ENCODE data around the gene SIVA1.

Gene SIVA1, protein sequence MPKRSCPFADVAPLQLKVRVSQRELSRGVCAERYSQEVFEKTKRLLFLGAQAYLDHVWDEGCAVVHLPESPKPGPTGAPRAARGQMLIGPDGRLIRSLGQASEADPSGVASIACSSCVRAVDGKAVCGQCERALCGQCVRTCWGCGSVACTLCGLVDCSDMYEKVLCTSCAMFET
- 77.4 to 97.0 reads per million in 2 donors for total RNA-seq

DNA sequence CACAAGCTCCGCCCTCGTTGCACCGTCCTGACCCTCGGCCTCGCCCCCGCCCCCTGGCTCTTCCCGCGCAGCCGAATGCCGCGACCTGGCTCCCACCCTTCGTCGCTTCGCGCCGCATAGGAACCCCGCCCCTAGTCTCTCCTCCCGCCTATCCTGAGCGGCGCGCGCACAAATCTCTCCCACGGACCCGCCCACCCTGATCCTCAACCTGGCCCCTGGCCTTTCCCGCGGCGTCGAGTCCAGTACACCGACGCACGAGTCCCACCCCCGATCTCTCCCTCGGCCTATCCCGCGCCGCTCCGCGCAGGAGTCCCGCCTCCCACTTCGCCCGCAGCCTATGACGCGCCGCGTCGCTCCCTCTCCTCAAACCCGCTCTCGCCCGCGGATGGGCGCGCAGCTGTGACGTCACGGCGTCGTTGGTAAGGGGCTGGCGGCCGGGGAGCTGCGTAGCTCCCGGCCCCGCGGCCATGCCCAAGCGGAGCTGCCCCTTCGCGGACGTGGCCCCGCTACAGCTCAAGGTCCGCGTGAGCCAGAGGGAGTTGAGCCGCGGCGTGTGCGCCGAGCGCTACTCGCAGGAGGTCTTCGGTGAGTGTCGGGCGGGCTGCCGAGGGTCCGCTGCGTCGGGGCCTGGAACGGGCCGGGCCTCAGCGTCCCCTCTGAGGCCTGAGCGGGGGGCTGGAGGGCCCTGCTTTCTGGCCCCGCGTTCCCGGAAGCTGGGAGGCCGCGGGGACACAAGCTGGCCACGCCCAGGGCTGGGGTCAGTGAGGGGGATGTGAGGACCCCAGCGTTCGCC lies at the start of gene SIVA1:
Gene SIVA1, plus strand, starts transcription at position 413 of the 793 bp plus-strand sequence. Its CDS starts 55 bp downstream, at position 468.
- DNase-seq, result peak; percentile 98 to 100 (median 99)

DNA sequence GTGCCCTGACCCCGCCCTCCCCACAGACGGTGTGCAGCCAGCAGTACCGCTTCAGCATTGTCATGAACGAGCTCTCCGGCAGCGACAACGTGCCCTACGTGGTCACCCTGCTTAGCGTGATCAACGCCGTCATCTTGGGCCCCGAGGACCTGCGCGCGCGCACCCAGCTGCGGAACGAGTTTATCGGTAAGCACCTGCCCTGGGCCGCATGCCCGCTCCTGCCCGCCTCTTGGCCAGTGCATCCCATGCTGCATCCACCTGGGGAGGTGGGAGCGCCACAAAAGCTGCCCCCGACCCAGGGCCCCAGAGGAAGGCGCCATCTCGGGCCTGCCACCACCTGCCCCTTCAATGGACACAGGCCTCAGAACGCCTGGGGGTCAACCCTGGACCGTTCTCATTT lies 49.7 kb upstream of the SIVA1 start:
- no peak for DNase-seq

DNA sequence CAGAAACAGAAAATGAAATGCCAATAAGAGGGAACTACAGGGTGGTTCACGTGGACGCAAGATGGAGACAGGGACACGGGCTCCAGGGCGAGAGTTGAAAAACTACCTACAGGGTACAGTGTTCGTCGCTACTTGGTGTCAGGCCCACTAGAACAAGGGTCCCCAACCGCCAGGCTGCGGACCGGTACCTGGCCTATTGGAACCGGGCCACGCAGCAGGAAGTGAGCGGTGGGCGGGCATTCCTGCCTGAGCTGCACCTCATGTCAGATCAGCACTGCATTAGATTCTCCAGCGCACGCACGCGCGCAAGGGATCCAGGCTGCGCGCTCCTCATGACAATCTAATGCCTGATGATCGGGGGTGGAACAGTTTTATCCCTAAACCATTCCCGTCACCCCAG lies 48.7 kb upstream of the SIVA1 start:
- DNase-seq, result no peak

DNA sequence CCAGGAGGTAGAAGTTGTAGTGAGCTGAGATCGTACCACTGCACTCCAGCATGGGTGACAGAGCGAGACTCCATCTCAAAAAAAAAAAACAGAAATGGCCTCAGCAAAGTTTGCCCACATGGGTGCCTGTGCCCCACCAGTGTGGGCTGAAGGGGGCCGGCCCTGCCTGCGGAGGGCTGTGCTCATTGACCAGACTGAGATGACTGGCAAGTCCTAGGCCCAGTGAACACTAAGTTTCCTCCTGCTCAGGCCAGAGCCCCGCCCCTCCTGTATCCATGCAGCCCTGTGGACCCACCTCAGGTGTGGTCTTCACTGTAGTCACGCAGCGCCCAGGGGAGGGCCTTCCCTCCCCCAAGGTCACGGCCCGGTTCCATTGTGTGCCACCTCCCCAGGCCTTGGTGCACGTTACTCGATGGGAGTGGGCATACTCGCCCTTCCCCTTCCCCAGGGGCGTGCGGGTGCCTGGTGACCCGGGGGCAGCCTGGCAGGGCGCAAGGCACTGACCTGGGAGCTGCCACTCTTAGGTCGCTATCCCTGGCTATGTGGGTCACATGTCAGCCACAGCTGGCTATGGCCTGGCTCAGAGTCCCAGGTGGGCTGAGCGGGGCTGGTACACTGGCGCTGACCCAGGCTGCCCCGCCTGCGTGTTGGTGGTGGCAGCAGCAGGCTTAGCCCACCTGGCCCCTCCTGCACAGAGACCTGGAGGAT lies 47.5 kb upstream of the SIVA1 start:
- DNase-seq, result no peak

DNA sequence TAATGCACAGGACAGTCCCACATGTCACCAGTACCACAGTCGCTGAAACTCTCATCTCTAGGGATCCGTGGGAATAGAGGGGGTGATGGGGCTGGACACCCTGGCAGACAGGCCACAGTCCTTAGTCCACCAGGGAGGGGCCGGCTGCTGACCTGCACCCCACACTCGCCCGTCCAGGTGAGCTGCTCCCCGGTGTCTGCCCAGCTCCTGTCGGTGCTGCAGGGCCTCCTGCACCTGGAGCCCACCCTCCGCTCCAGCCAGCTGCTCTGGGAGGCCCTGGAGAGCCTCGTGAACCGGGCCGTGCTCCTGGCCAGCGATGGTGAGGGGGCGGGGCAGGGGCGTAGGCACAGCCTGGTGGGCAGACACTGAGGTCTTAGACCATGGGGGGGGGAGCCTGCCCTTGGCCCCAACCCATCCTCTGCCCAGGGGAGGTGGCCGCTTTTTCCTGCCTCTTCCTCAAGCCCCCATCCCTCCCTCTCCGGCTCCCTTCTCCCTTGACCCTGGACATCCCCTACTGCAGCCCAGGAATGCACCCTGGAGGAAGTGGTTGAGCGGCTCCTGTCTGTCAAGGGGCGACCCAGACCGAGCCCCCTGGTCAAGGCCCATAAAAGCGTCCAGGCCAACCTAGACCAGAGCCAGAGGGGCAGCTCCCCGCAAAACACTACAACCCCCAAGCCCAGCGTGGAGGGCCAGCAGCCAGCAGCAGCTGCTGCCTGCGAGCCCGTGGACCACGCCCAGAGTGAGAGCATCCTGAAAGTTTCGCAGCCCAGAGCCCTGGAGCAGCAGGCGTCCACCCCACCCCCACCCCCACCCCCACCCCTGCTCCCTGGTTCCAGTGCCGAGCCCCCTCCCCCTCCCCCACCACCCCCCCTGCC lies 46.0 kb upstream of the SIVA1 start:
- DNase-seq, result no peak

DNA sequence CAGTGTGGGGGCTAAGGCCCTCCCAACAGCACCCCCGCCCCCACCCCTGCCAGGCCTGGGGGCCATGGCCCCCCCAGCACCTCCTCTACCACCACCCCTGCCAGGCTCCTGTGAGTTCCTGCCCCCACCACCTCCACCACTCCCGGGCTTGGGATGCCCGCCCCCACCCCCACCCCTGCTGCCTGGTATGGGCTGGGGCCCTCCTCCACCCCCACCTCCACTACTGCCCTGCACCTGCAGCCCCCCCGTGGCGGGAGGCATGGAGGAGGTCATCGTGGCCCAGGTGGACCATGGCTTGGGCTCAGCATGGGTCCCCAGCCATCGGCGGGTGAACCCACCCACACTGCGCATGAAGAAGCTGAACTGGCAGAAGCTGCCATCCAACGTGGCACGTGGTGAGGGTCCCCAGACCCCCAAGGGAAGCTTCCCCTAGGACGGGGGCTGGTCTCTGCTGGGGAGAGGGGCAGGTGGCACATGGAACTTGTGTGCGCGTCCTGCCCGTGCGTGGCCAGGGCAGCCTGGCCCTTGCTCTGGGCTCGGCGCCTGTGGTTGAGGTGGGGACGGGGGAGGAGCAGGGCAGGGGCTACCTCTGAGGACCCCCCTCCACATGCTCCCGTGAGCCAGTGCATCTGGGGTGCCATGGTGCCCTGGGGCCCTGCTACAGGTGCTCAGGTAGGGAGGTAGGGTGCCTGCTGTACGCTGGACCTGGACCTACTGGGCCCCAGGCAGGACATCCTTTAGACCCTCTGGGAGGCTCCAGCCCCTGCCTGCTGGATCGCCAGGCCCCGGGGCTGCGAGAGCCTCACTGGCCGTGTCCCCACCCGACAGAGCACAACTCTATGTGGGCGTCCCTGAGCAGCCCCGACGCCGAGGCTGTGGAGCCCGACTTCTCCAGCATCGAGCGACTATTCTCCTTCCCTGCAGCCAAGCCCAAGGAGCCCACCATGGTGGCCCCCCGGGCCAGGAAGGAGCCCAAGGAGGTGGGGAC lies 45.0 kb upstream of the SIVA1 start:
- no peak for DNase-seq

DNA sequence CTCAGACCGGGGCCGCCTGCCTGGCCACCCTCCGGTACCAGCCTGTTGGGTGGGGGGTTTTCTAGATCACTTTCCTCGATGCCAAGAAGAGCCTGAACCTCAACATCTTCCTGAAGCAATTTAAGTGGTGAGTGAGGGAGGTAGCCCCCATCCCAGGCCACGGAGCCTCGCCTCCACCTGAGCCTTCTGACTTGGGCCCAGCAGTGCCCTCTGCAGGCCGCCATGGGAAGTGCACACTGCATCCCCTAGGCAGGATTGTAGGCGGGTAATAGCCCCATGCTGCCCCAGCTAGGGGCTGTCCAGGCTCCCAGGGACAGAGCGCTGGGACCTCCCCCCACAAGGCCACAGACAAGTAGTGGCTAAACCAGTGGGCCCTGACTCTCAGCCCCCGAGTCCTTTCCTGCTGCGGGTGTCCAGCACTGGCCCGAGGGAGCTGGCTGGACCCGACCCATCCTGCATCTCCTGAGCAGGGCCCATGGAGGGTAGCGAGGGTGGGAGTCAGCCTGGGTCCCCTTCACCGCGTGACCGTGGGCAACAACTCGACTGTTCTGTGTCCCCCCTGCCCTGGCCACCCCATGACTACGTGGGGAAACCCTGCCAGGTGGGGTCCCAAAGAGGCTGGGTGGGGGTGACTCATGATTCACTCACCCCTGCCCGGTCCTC lies 44.2 kb upstream of the SIVA1 start:
- DNase-seq, result peak; percentile 36 to 66 (median 60)

DNA sequence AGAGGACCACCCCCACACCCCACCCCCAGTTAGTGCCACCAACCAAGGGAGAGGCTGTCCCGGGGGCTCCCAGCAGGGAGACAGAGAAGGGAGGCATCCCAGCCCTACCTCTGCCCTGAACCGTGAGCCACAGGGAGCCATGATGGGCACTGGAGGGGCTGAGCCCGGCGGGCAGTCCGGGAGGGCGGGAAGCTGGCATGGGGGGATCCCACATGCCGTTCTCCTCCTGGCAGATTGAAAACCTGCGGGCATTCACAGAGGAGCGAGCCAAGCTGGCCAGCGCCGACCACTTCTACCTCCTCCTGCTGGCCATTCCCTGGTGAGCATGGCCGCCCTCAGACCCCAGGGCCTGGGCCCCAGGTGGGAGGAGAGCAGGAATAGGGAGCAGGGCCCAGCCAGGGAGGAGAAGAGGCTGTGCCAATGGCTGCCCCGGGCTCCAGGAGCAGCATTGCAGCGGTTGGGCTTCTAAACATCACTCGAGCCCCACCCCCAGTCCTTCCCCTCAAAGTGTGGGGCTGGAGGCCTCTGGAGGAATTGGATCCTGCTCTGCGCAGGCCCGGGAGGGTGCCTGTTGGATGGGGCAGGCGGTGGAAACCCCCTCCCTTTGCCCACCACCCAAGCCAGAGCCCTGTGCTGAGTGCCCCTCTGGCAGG lies 43.4 kb upstream of the SIVA1 start:
- no peak for DNase-seq

DNA sequence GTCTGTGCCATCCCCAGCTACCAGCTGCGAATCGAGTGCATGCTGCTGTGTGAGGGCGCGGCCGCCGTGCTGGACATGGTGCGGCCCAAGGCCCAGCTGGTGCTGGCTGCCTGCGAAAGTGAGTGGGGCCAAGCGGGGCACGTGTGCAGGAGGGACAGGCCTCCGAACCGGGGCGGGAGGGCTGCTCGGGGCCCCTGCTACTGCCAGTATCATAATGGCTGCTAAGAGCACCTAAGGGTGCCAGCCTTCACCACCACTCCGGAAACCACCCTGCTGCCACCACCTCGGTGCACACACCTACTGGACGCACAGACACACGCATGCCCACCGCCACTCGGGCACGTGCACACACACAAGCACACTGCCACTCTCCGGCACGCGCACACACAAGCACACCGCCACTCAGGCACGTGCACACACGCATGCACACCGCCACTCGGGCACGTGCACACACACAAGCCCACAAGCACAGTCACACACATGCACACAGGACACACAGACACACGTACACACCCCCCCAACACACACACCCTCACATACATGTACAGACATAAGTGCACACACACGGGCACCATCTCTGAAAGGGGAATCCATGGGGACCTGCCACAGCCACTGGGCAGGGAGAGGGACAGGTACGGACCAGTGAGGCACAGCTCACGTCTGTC lies 42.7 kb upstream of the SIVA1 start:
- DNase-seq, result no peak

DNA sequence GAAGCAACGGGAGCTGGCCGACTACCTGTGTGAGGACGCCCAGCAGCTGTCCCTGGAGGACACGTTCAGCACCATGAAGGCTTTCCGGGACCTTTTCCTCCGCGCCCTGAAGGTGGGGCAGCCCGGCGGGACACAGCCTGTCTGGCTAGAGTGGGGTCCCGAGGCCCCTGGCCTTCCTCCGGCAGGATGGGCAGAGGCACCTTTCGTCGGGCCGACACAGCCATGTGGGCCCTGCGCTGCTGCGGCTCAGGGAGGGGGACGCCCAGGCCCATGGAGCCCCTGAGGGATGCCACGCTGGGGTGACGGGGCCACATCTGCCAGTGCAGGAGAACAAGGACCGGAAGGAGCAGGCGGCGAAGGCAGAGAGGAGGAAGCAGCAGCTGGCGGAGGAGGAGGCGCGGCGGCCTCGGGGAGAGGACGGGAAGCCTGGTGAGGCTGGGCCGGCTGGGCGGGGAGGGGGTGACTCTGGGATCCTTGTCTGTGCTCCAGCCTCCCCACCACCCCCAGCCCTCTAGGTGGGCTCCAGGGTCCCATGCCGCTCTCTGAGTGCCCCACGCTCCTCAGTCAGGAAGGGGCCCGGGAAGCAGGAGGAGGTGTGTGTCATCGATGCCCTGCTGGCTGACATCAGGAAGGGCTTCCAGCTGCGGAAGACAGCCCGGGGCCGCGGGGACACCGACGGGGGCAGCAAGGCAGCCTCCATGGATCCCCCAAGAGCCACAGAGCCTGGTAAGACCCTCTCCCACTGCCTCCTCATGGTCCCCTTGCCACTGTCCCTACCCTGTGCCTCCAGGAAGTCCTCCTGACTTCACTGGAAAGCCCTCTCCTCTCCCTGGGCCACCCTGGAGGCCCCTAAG lies 39.8 kb upstream of the SIVA1 start:
- no peak for DNase-seq

DNA sequence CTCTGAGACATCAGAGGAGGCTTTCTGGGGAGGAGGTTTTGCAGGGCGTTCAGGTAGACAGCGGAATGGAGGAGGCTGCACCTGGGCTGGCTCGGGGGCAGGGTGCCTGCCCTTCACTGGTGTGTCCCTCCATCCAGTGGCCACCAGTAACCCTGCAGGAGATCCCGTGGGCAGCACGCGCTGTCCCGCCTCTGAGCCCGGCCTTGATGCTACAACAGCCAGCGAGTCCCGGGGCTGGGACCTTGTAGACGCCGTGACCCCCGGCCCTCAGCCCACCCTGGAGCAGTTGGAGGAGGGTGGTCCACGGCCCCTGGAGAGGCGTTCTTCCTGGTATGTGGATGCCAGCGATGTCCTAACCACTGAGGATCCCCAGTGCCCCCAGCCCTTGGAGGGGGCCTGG lies 38.9 kb upstream of the SIVA1 start:
- DNase-seq, result no peak

DNA sequence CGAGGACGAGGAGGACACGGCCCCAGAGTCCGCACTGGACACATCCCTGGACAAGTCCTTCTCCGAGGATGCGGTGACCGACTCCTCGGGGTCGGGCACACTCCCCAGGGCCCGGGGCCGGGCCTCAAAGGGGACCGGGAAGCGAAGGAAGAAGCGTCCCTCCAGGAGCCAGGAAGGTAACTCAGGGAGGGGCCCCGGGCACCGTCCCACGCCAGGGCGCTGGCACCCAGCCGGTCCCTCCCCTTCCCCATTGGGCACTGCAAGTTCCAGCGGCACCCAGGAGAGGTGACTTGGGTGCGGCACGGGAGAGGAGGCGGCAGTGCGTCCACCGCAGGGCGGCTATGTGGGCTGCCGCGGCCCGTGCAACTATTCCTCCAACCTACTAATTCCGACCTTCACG lies 38.3 kb upstream of the SIVA1 start:
- DNase-seq, result no peak

DNA sequence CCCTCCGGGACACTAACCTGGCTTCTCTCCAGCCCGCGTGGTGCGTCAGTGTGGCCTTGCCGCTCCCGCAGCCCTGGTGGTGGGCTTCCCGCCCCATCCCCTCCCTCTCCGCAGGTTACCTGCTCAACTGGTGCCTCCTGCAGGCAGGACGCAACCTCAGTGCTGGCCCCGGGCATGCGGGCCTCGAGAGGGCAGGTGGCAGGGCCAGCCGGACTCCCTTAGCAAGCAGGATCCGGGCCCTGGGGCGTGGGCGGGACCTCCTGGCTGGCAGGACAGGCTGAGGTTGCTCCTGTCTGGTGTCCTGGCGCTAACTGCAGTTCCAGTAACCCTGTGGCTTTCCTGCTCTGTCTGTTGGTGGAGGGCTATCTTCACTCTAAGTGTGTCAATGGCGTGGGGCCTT lies 37.5 kb upstream of the SIVA1 start:
- no peak for DNase-seq

DNA sequence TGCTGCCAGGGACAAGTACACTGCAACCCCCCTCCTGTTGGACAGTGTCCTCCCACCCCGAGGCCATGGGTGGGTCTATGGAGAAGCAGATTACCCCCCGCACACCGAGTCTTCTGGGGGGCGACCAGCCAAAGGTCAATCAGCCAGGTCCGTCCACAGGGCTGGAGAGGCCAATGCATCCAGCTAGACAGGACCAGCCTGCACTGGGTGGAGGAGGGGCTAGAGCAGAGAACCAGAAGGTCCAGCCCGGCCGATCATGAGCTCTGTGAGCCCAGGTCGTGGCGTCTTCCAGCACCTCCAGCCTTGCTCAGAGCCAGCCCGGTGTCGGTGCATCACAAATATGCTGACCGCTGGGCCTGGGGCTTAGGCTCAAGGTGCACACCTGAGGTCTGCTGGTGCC lies 37.1 kb upstream of the SIVA1 start:
- no peak for DNase-seq

DNA sequence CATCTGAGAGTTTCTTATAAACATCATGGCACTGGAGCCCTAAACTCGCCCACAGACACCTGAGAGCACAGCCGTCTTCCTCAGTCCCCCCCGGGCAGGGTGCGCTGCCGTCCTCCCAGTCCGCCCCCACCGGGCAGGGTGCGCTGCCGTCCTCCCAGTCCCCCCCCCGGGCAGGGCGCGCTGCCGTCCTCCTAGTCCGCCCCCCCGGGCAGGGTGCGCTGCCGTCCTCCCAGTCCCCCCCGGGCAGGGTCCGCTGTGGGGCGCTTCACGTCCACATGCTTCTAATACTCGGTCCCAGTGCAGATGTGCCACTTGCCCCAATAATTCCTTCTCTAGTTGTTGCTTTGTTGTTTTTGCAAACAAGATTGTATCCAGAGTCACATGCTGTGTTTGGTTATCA lies 35.8 kb upstream of the SIVA1 start:
- DNase-seq, result no peak

DNA sequence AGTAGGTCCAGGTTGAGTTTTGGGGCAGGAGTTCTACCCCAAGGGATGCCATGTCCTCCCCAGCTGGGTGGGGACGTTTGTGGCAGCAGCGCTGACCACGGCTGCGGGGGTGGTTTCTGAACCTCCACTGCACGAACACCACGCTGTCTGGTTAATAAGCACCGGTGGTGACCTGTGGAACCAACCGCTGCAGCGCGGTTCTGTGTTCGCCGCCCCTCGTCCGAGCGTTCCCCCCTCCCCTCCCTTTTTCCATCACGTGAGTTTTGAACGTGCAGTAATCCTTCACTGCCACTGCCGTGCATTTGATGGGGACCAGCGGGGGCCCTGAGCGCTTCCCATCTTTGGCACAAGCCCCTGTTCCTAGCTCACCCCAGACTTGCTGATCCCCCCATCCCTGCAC lies 35.3 kb upstream of the SIVA1 start:
- DNase-seq, result no peak

DNA sequence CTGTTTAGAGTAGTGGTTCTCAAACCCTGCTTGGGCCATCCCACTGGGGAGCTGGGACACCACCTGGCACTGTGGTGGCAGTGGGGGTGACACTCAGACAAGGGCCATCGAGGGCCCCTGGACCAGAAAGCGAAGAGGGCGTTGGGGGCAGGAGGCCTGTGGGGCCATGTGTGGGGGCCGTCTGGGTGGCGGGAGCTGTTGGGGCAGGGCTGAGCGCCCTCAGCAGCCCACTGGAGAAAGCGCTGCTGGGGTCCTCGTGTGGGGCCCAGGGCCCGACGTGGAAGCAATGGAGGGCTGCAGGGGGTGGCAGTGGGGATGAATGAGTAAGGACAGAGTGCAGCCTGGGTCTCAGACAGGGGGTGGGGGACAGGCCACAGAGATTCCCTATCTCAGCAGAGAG lies 34.8 kb upstream of the SIVA1 start:
- DNase-seq, result no peak

DNA sequence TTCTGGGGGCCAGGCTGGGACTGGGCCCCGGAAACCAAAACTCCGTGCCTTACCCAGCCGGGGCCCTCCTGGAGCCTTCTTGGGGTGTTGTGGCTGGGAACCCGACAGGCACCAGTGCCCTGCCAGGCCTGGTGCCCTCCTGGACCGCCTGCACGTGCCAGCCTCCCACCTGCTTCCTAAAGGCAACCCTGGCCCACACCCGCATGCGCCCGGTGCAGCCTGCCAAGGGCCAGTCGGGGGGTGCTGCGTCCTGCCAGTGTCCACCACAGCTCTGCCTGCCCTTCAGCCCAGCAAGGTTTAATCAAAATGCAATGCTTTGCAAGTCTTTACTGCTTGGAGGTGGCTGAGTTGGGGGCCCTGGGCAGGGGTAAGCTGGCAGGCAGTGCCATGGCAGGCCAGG lies 34.1 kb upstream of the SIVA1 start:
- no peak for DNase-seq

DNA sequence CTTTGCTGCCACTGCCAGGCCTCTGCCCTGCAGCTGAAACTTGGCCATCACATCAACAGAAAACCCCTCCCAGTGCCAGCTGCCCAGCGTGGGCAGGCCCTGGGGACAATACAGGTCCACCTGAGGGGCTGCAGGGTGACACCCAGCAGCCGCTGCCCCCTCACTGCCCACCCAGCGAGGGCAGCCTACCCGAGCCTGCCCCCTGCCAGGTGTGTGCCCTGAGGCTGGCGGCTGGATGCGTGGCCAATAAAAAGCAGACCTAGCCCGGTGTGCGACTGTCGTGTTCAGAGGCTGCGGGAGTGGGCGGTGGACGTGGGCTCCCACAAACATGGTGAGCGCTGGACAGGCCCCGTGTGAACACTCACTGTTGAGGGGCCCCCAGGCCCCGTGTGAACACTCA lies 33.6 kb upstream of the SIVA1 start:
- no peak for DNase-seq
